Neural progenitor cell (in vitro differentiated cells): ENCODE results near the gene ADH1C.

Experiments
- CTCF ChIP-seq: fragments of 200-600 bp; sonication (generic); IDR thresholded peaks from 2 replicates; pipeline ENCODE4 v1.5.1; 2017; ENCODE audit warnings: antibody characterized with exemption, mild to moderate bottlenecking
- EZH2 ChIP-seq: fragments of 200-600 bp; sonication (generic); IDR thresholded peaks from 2 replicates; pipeline ENCODE4 v1.6.1; 2017; ENCODE audit warnings: antibody characterized with exemption, mild to moderate bottlenecking, moderate library complexity

- TF ChIP-seq EZH2, result no peak
- no peak for TF ChIP-seq CTCF
These were observed 27.6 kb downstream of the ADH1C start for GRCh38 chr4:99324979-99325378.
